HCT116 (cell line): ENCODE measurements around the gene EMP2. TPM values are rescaled to one million over a fixed set of nuclear protein-coding genes. Genes with fewer than 3 reads are reported as not detected.
A peak's percentile ranks its signal among the peaks of the same experiment; 100 is the strongest.

ENCODE experiments used
- ATAC-seq: fragments of 200-7000 bp; cut with Tn5 transposase; 2 replicates; pipeline ENCODE4 v1.9.1; 2020; ENCODE audit warnings: mild to moderate bottlenecking, moderate library complexity
- BruUV-seq: library from RNA; stranded (reverse); fragments of 400-500 nt; replicated peaks from 2 replicates; lab custom pipeline; 2021; lab: Mats Ljungman, UMichigan
- CTCF ChIA-PET: fragments of 300-600 bp; sonication (Branson Sonifier 250); formaldehyde crosslinking; loops from one replicate; lab custom pipeline; 2021; ENCODE audit warnings: antibody characterized with exemption; lab: Charles Lee
- POLR2A ChIA-PET: fragments of 300-600, 350-600 bp; sonication (Branson Sonifier 250); formaldehyde crosslinking; loops from one replicate; lab custom pipeline; 2021; ENCODE audit warnings: antibody characterized with exemption; lab: Charles Lee
- RAD21 ChIA-PET, 2 experiments: fragments of 300-600 bp; sonication (Branson Sonifier 250); formaldehyde crosslinking; loops; one replicate each; lab custom pipeline; 2023; ENCODE audit warnings: low total read pairs in 2 of 2; ENCODE audit not compliant: uncharacterized antibody in 2 of 2, unreplicated experiment in 2 of 2, low non-redundant PET in 1 of 2; lab: Charles Lee
- DNase-seq: peaks from one replicate; pipeline ENCODE4 v3.0.0-alpha.2; 2010; ENCODE audit warnings: low read depth, low spot score
- H2AFZ ChIP-seq: fragments of 200-600 bp; shearing (Covaris generic), sonication (generic); 2 replicates; pipeline ENCODE4 v1.6.1; 2017; ENCODE audit warnings: low read depth, mixed run types, mixed read lengths, antibody characterized with exemption, low read length; ENCODE audit not compliant: poor library complexity, severe bottlenecking
- H3K27ac ChIP-seq: 2 replicates; pipeline ENCODE4 v1.5.1; 2012; ENCODE audit warnings: low read depth, low read length
- H3K27me3 ChIP-seq: fragments of 200-600 bp; sonication (generic); 2 replicates; pipeline ENCODE4 v1.6.1; 2016; ENCODE audit warnings: mixed run types, low read length, mixed read lengths; ENCODE audit not compliant: insufficient read depth
- H3K36me3 ChIP-seq, 2 experiments: fragments of 200-500 bp in 1 of 2; fragments of 200-600 bp in 1 of 2; sonication (Bioruptor generic) in 1 of 2; sonication (generic) in 1 of 2; 2 replicates each; pipeline versions ENCODE4 v1.5.1 to v1.6.1; 2014 to 2016; ENCODE audit warnings: low read length in 2 of 2, inconsistent platforms in 1 of 2, mixed read lengths in 1 of 2, mixed run types in 1 of 2; ENCODE audit not compliant: insufficient read depth in 2 of 2, control insufficient read depth in 1 of 2
- H3K4me1 ChIP-seq, 2 experiments: fragments of 200-600 bp in 1 of 2; sonication (generic) in 1 of 2; 2 replicates each; pipeline versions ENCODE4 v1.5.1 to v1.6.1; 2012 to 2017; ENCODE audit warnings: low read length in 2 of 2, inconsistent platforms in 1 of 2, mild to moderate bottlenecking in 1 of 2, mixed read lengths in 1 of 2, mixed run types in 1 of 2, moderate library complexity in 1 of 2; ENCODE audit not compliant: insufficient read depth in 2 of 2, control insufficient read depth in 1 of 2
- H3K4me2 ChIP-seq: fragments of 200-600 bp; sonication (generic); 2 replicates; pipeline ENCODE4 v1.6.1; 2017; ENCODE audit warnings: mixed run types, low read length, mixed read lengths
- H3K4me3 ChIP-seq, 2 experiments: fragments of 200-600 bp in 1 of 2; sonication (generic) in 1 of 2; replicated peaks in 1 of 2; 2 replicates each; pipeline ENCODE4 v1.5.1; 2011 to 2016; ENCODE audit warnings: low read length in 2 of 2, control low read depth in 1 of 2, low read depth in 1 of 2, mild to moderate bottlenecking in 1 of 2, mixed read lengths in 1 of 2, mixed run types in 1 of 2
- H3K79me2 ChIP-seq: fragments of 200-600 bp; sonication (generic); 2 replicates; pipeline ENCODE4 v1.6.1; 2017; ENCODE audit warnings: mild to moderate bottlenecking, mixed run types, low read length, moderate library complexity, mixed read lengths; ENCODE audit not compliant: insufficient read depth
- H3K9ac ChIP-seq: fragments of 200-600 bp; sonication (generic); 2 replicates; pipeline ENCODE4 v1.6.1; 2016; ENCODE audit warnings: low read length, mixed read lengths
- H3K9me2 ChIP-seq: fragments of 200-600 bp; sonication (generic), shearing (Covaris generic); 2 replicates; pipeline ENCODE4 v1.6.1; 2017; ENCODE audit warnings: mixed run types, mild to moderate bottlenecking, moderate library complexity; ENCODE audit not compliant: insufficient read depth
- H3K9me3 ChIP-seq, 2 experiments: fragments of 200-500 bp in 1 of 2; fragments of 200-600 bp in 1 of 2; sonication (Bioruptor generic) in 1 of 2; sonication (generic) in 1 of 2; 2 replicates each; pipeline ENCODE4 v1.6.1; 2014 to 2017; ENCODE audit warnings: low read length in 2 of 2, mixed read lengths in 2 of 2, inconsistent platforms in 1 of 2, low read depth in 1 of 2, mild to moderate bottlenecking in 1 of 2, mixed run types in 1 of 2, moderate library complexity in 1 of 2; ENCODE audit not compliant: control insufficient read depth in 1 of 2, insufficient read depth in 1 of 2
- H4K20me1 ChIP-seq: fragments of 200-600 bp; sonication (generic), shearing (Covaris generic); 2 replicates; pipeline ENCODE4 v1.6.1; 2017; ENCODE audit warnings: mixed run types, mild to moderate bottlenecking, moderate library complexity; ENCODE audit not compliant: insufficient read depth
- CEBPB ChIP-seq: IDR thresholded peaks from 2 replicates; pipeline ENCODE4 v1.6.1; 2012; ENCODE audit warnings: low read depth
- EGR1 ChIP-seq: IDR thresholded peaks from 2 replicates; pipeline ENCODE4 v1.6.1; 2012; ENCODE audit warnings: low read depth
- EZH2phosphoT487 ChIP-seq: fragments of 200-600 bp; IDR thresholded peaks from 2 replicates; pipeline ENCODE4 v1.6.1; 2018; ENCODE audit warnings: antibody characterized with exemption, borderline replicate concordance
- FOSL1 ChIP-seq: IDR thresholded peaks from 2 replicates; pipeline ENCODE4 v1.6.1; 2012; ENCODE audit warnings: low read depth
- RAD21 ChIP-seq: IDR thresholded peaks from 2 replicates; pipeline ENCODE4 v1.6.1; 2012; ENCODE audit warnings: low read depth, mild to moderate bottlenecking
- SP1 ChIP-seq: IDR thresholded peaks from 2 replicates; pipeline ENCODE4 v1.6.1; 2012; ENCODE audit warnings: low read depth
- TCF7L2 ChIP-seq: IDR thresholded peaks from 2 replicates; pipeline ENCODE4 v1.7.0; 2011; ENCODE audit warnings: borderline replicate concordance, inconsistent platforms; ENCODE audit not compliant: insufficient read depth, insufficient read length; ENCODE audit errors: extremely low read depth
- ZBTB33 ChIP-seq: IDR thresholded peaks from 2 replicates; pipeline ENCODE4 v1.6.1; 2011; ENCODE audit warnings: mild to moderate bottlenecking, low read length, moderate library complexity; ENCODE audit not compliant: insufficient replicate concordance; ENCODE audit errors: extremely low read depth
- ZNF274 ChIP-seq: fragments of 200-500 bp; sonication (Bioruptor generic); IDR thresholded peaks from 2 replicates; pipeline ENCODE4 v1.6.1; 2014; ENCODE audit warnings: mild to moderate bottlenecking, low read depth, low read length, inconsistent platforms
- intact Hi-C: fragments of 100-400 bp; cut with micrococcal nuclease; formaldehyde crosslinking; loops from 2 replicates; pipeline ENCODE4 v1.10.0; 2022
- total RNA-seq: library from RNA; stranded (reverse); gene quantifications from one replicate; pipeline ENCODE4 v1.2.1, GENCODE V29; 2021; ENCODE audit not compliant: unreplicated experiment

EMP2 gene
- total RNA-seq, 1 experiment from 2014 or later = 32.6 TPM

- no peak for TF ChIP-seq TCF7L2
- TF ChIP-seq FOSL1 = no peak
- TF ChIP-seq CEBPB = no peak
- TF ChIP-seq EZH2phosphoT487 = no peak
- no peak for TF ChIP-seq ZBTB33
- no peak for TF ChIP-seq SP1
- no peak for TF ChIP-seq ZNF274
Observed at GRCh38 chr16:10581507-10581906, 1.1 kb upstream of the EMP2 start (continued).

GRCh38 chr16:10580883-10581247 lies 467 bp upstream of the EMP2 start:
- ATAC-seq (0 out of 2 replicates have a peak, but pooled peaks have one; percentile 1), DNase-seq (no peak)
- CTCF ChIA-PET = interaction anchor here (1.0 to 1.7 kb wide), 2 partner anchors 157 to 338 kb away, joined by 4 to 7 read pairs; no protein-coding TSS in a partner anchor
- RAD21 ChIA-PET = no interaction called here
- Histone ChIP-seq H3K9me2 (no peaks in the 10 kb centered on the region), H3K4me2 (peak overlapping the region; percentile 99), H2AFZ (peak overlapping the region; percentile 42), H3K4me3 (peak overlapping the region; percentile 68 to 83), H3K27ac (peak overlapping the region; percentile 88), H3K79me2 (peaks cover 11% of the 10 kb centered on the region; the same call in 1 of the 2 replicates), H3K9ac (peak overlapping the region; percentile 84), H3K27me3 (no peaks in the 10 kb centered on the region), H3K36me3 (no peaks in the 10 kb centered on the region), H3K4me1 (peaks cover 36 to 47% of the 10 kb centered on the region in 2 experiments), H3K9me3 (no peaks in the 10 kb centered on the region), H4K20me1 (no peaks in the 10 kb centered on the region)
- POLR2A ChIA-PET = interaction anchor here (0.6 to 1.4 kb wide), 3 partner anchors 11 to 1387 kb away, joined by 3 to 4 read pairs (median 3); no protein-coding TSS in a partner anchor
- TF ChIP-seq RAD21 (no peak), EGR1 (no peak), SP1 (peak; percentile 11; the same call in 1 of the 2 replicates)
- TSS peak; percentile 88 for BruUV-seq
- intact Hi-C loops = loop anchor here (5.0 kb wide), 2 partner anchors 156 to 336 kb away; no protein-coding TSS in a partner anchor
